Peyer's patch (tissue), 4 donors: ENCODE data around the gene FER.

Experiments used
- POLR2A ChIP-seq, 2 donors: fragments of 450-650 bp; IDR thresholded peaks; one replicate each; pipeline ENCODE4 v1.5.1; 2017; ENCODE audit warnings: antibody characterized with exemption in 2 of 2, mild to moderate bottlenecking in 2 of 2, moderate library complexity in 2 of 2
- TF ChIP-seq, protein P1 (sequence below), 6 experiments: fragments of 450-650 bp in 4 of 6; fragments of 200-600 bp in 2 of 6; sonication (generic) in 1 of 6; IDR thresholded peaks; one replicate each; pipeline ENCODE4 v1.5.1; 2017 to 2019; ENCODE audit warnings: antibody characterized with exemption in 6 of 6, mild to moderate bottlenecking in 3 of 6, moderate library complexity in 1 of 6

DNA sequence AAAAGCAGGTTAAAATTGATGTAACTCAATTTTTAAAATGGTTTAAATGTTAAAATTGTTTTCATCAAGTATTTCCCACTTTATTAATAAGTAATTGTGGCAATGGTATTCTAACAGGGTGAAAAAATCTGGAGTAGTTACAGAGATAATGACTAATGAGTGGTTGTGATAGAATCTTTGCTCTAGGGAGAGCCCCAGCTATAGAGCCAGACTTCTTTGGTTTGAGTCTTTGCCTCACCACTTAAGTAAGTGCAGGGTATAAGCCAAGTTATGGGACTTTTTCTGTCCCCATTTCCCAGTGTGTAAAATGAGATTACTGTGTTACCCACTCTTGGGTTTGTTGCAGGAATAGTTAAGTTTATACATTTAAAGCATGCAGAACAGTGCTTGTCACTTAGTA lies 158.1 kb downstream of the FER start:
- TF ChIP-seq, protein P1, sequence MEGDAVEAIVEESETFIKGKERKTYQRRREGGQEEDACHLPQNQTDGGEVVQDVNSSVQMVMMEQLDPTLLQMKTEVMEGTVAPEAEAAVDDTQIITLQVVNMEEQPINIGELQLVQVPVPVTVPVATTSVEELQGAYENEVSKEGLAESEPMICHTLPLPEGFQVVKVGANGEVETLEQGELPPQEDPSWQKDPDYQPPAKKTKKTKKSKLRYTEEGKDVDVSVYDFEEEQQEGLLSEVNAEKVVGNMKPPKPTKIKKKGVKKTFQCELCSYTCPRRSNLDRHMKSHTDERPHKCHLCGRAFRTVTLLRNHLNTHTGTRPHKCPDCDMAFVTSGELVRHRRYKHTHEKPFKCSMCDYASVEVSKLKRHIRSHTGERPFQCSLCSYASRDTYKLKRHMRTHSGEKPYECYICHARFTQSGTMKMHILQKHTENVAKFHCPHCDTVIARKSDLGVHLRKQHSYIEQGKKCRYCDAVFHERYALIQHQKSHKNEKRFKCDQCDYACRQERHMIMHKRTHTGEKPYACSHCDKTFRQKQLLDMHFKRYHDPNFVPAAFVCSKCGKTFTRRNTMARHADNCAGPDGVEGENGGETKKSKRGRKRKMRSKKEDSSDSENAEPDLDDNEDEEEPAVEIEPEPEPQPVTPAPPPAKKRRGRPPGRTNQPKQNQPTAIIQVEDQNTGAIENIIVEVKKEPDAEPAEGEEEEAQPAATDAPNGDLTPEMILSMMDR (IDR thresholded peaks at IDR 0.05): no peak
- no peak for TF ChIP-seq POLR2A (IDR thresholded peaks at IDR 0.05)
